SU-DHL-6 (cell line): ENCODE data around the gene EHBP1L1.

Experiments
- H2AFZ ChIP-seq: fragments of 200-600 bp; sonication (generic); 2 replicates; pipeline ENCODE4 v1.6.1; 2014; ENCODE audit warnings: low read depth, mild to moderate bottlenecking, moderate library complexity, mixed read lengths, antibody characterized with exemption, low read length; ENCODE audit not compliant: severe bottlenecking
- H3F3A ChIP-seq: fragments of 200-600 bp; shearing (Covaris generic); 2 replicates; pipeline ENCODE4 v1.6.0; 2016; ENCODE audit warnings: antibody characterized with exemption, mild to moderate bottlenecking; ENCODE audit not compliant: insufficient read depth
- H3K27ac ChIP-seq: fragments of 200-600 bp; sonication (generic); 2 replicates; pipeline ENCODE4 v1.5.1; 2016; ENCODE audit warnings: low read depth, mild to moderate bottlenecking, low read length, moderate library complexity, mixed read lengths
- H3K27me3 ChIP-seq: fragments of 200-600 bp; sonication (generic), shearing (Covaris generic); 2 replicates; pipeline ENCODE4 v1.6.0; 2014; ENCODE audit warnings: mild to moderate bottlenecking, low read length
- H3K36me3 ChIP-seq: fragments of 200-600 bp; sonication (generic); 2 replicates; pipeline ENCODE4 v1.6.1; 2014; ENCODE audit warnings: mild to moderate bottlenecking, low read length, mixed read lengths
- H3K4me2 ChIP-seq: fragments of 300-600, 200-600 bp; shearing (Covaris generic), sonication (generic); 2 replicates; pipeline ENCODE4 v1.6.0; 2014; ENCODE audit warnings: low read length, low read depth, mild to moderate bottlenecking; ENCODE audit not compliant: poor library complexity, severe bottlenecking
- H3K4me3 ChIP-seq: fragments of 200-600 bp; sonication (generic); 2 replicates; pipeline ENCODE4 v1.5.1; 2014; ENCODE audit warnings: antibody characterized with exemption, low read length, mild to moderate bottlenecking, mixed read lengths; ENCODE audit not compliant: insufficient read depth, poor library complexity, severe bottlenecking
- H3K79me2 ChIP-seq: fragments of 200-600 bp; sonication (generic); 2 replicates; pipeline ENCODE4 v1.6.1; 2014; ENCODE audit warnings: mild to moderate bottlenecking, low read length, moderate library complexity; ENCODE audit not compliant: insufficient read depth
- H3K9ac ChIP-seq: fragments of 200-600 bp; sonication (generic); 2 replicates; pipeline ENCODE4 v1.7.0; 2014; ENCODE audit warnings: mild to moderate bottlenecking, low read length
- H3K9me2 ChIP-seq: fragments of 200-600 bp; sonication (generic); replicated peaks from 2 replicates; pipeline ENCODE4 v1.6.1; 2014; ENCODE audit warnings: low read length; ENCODE audit not compliant: insufficient read depth
- H3K9me3 ChIP-seq: fragments of 200-600 bp; sonication (generic); 2 replicates; pipeline ENCODE4 v1.6.1; 2014; ENCODE audit warnings: low read length, mixed read lengths; ENCODE audit not compliant: insufficient read depth
- H4K20me1 ChIP-seq: fragments of 200-600 bp; sonication (generic); 2 replicates; pipeline ENCODE4 v1.6.1; 2014; ENCODE audit warnings: low read depth, mild to moderate bottlenecking, antibody characterized with exemption, low read length, moderate library complexity, mixed read lengths
- CTCF ChIP-seq: fragments of 200-600 bp; sonication (generic); IDR thresholded peaks from one replicate; pipeline ENCODE4 v1.5.1; 2017; ENCODE audit warnings: antibody characterized with exemption, mild to moderate bottlenecking, low read length, moderate library complexity; ENCODE audit not compliant: insufficient read depth, poor library complexity, severe bottlenecking
- EZH2phosphoT487 ChIP-seq: fragments of 200-600 bp; sonication (generic), shearing (Covaris generic); conservative IDR thresholded peaks from 2 replicates; pipeline ENCODE4 v1.6.1; 2018; ENCODE audit warnings: mild to moderate bottlenecking, antibody characterized with exemption, low read length, moderate library complexity, mixed read lengths

Gene EHBP1L1

GRCh38 chr11:65569164-65569972, 6.5 kb upstream of the EHBP1L1 start:
- Histone ChIP-seq H3K9me3 (no peaks in the 10 kb centered on the region), H3K4me2 (peak overlapping the region; percentile 89), H4K20me1 (no peaks in the 10 kb centered on the region), H3K4me3 (peak overlapping the region; percentile 95), H3K36me3 (no peaks in the 10 kb centered on the region), H3K79me2 (peaks cover 20% of the 10 kb centered on the region; the same call in 1 of the 2 replicates), H3K27ac (peak overlapping the region; percentile 86), H3F3A (no peaks in the 10 kb centered on the region), H2AFZ (peak overlapping the region; percentile 90), H3K27me3 (no peaks in the 10 kb centered on the region), H3K9ac (peak overlapping the region; percentile 84), H3K9me2 (no peaks in the 10 kb centered on the region)
- TF ChIP-seq CTCF, result no peak

GRCh38 chr11:65569973-65570918, 5.6 kb upstream of the EHBP1L1 start, which contains the start of gene ZNRD2:
TSS of gene ZNRD2 (plus strand) at chr11:65570477. CDS start at chr11:65570492, 15 bp downstream.
- Histone ChIP-seq H2AFZ (peak within 1 kb of the TSS; percentile 90), H3K36me3 (no peaks in the 10 kb centered on the region), H3K79me2 (peaks cover 20% of the 10 kb centered on the region; the same call in 1 of the 2 replicates), H3K9ac (peak within 1 kb of the TSS; percentile 84), H4K20me1 (no peaks in the 10 kb centered on the region), H3K9me2 (no peaks in the 10 kb centered on the region), H3K9me3 (no peaks in the 10 kb centered on the region), H3F3A (peaks cover 7% of the 10 kb centered on the region), H3K27ac (peak within 1 kb of the TSS; percentile 86), H3K4me3 (peak within 1 kb of the TSS; percentile 95), H3K4me2 (peak within 1 kb of the TSS; percentile 97), H3K27me3 (no peaks in the 10 kb centered on the region)
- TF ChIP-seq EZH2phosphoT487 (no peak), CTCF (peak; percentile 32)

DNA sequence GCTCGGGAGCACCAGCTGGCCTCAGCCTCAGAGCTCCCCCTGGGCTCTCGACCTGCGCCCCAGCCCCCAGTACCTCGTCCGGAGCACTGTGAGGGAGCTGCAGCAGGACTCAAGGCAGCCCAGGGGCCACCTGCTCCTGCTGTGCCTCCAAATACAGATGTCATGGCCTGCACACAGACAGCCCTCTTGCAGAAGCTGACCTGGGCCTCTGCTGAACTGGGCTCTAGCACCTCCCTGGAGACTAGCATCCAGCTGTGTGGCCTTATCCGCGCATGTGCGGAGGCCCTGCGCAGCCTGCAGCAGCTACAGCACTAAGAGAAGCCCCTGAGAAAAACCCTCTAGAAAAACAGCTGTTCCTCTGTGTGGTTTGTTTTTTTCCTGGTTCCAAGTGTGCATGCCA, 4.4 kb upstream of the EHBP1L1 start:
- H3K9me3 ChIP-seq, result no peaks in the 10 kb centered on the region
- H3K4me2 ChIP-seq, result peak overlapping the region; percentile 97
- H3K36me3 ChIP-seq, result no peaks in the 10 kb centered on the region
- no peak overlapping the region for H2AFZ ChIP-seq
- H3K9me2 ChIP-seq, result no peaks in the 10 kb centered on the region
- peak overlapping the region; percentile 84 for H3K9ac ChIP-seq
- TF ChIP-seq EZH2phosphoT487 (no peak), CTCF (no peak)
- peaks cover 11% of the 10 kb centered on the region for H3F3A ChIP-seq
- peak overlapping the region; percentile 95 for H3K4me3 ChIP-seq
- no peaks in the 10 kb centered on the region for H4K20me1 ChIP-seq
- no peaks in the 10 kb centered on the region for H3K27me3 ChIP-seq
- H3K27ac ChIP-seq, result no peak overlapping the region
- peaks cover 20% of the 10 kb centered on the region; the same call in 1 of the 2 replicates for H3K79me2 ChIP-seq
